IPS-18c (cell line): Measurements from ENCODE around the gene ZNF320.
"Not testable (repeated sequence)": the region's sequence is repeated elsewhere in the genome, so short reads cannot be mapped to it uniquely, and the experiment has no call there.

Source experiments
- H3K4me3 ChIP-seq: 2 replicates; pipeline ENCODE4 v1.7.0; 2013; ENCODE audit warnings: low read depth, mild to moderate bottlenecking, low read length, moderate library complexity; ENCODE audit not compliant: insufficient read depth
- H3K9me3 ChIP-seq: one replicate; pipeline ENCODE4 v1.6.1; 2013; ENCODE audit warnings: mild to moderate bottlenecking, low read length, moderate library complexity; ENCODE audit not compliant: control insufficient read depth, insufficient read depth

Gene ZNF320

DNA sequence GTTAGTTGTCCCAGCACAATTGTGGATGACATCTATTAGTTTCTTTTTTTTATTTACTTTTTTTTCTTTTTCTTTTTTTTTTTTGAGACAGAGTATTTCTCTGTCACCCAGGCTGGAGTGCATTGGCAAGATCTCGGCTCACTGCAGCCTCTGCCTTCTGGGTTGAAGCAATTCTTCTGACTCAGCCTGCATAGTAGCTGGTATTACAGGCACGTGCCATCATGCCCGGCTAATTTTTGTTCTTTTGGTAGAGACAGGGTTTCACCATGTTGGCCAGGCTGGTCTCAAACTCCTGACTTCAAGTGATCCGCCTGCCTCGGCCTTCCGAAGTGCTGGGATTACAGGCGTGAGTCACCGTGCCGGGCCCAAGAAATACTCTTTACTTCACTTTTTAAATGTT, 27.2 kb upstream of the ZNF320 start:
- not testable (repeated sequence) for H3K4me3 ChIP-seq, H3K9me3 ChIP-seq

DNA sequence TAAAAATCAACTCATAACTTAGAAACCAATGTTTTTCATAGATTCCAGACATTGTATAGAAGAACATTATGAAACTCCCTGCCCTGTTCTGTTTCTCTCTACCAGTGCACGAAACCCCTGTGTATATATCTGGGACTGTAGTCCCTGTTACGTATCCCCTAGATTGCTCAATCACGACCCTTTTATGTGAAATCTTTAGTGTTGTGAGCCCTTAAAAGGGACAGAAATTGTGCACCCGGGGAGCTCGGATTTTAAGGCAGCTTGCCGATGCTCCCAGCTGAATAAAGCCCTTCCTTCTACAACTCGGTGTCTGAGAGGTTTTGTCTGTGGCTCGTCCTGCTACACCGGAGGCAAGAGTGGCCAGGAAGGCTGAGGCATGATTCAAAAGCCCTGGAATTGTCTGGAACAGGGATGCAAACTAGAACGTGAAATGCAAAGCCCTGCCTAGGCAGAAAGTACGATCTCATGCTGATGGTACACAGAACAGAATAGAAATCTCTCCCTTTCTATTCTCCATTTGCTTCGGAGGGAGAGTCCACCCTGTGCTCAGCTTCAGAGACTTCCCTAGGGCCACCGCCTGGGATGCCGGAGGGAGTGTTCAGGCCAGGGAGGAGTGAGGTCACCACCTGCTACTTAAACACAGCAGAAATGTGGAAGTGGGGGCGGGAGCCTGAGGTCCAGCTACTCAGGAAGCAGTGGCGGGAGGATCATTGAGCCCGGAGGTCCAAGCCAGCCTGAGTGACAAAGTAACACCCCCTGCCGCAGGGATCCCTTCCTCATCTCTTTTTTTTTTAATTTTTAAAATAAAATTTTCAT, 26.6 kb upstream of the ZNF320 start:
- Histone ChIP-seq H3K4me3 (peak overlapping the region; percentile 83; the same call in 1 of the 2 replicates), H3K9me3 (no peaks in the 10 kb centered on the region)

DNA sequence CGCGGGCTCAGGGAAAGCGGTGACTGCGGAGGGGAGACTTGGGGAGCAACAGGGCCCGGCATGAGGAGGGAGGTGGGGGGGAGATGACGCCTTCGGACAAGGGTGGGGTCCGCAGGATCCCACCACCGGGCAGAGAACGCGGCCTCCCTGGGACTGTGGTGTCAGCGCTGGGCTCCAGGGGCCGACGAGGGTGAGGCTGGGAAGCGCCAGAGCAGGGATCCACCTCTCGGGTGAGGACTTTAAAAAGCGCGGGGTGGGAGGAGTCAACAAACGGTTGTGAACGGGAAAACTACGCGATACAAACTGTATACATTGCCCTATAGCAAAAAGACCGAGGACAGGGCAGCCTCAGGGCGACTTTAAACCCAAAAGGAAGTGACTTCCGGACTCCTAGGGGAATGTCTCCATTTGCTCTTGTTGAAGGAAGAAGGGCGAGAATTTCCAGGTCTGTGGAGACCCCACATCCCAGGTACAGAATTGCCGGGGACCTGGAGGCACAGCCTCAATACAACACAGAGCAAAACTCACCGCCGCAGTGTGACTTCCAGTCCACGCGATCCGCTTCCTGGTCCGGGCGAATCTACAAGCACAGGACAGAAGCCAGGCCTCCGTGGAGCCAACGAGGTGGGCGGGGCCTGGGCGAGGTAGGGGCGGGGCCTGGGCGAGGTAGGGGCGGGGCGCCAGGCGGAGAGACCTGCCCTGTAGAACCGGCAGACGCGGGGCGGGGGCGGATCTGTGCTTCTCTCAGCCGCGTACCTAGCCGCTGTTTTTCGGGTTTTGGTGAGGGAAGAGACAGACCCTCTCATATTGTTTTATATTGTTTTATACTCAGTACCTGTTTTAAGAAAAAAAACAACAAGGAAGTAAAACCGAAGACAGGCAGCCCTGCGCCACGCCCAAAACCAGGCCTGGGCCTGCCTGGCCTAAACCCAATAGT, 25.7 kb upstream of the ZNF320 start, which contains the start of gene ZNF888:
Gene ZNF888, minus strand, starts transcription at position 588 of the 937 bp plus-strand sequence. CDS start 5,555 bp downstream, outside the sequence.
- Histone ChIP-seq H3K9me3 (no peaks in the 10 kb centered on the region), H3K4me3 (peak within 1 kb of the TSS; percentile 83)

DNA sequence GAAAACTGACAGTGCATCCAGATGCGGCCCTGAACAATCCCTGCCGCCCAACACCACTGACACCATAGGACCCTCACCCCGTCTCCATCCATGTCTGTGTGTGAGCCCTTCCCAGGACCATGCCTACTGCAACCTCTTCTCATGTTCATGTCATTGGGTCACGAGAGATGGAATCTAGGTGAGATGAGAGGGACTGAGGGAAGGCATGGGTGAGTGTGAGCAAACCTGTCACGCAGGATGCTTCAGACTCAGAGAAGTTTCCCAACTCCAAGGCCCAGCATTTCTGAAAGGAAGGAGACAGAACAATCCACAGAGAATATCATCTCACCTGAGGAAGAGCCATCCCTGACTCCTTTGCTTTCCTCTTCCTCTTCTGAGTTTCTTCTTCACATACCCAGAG, 20.1 kb upstream of the ZNF320 start:
- Histone ChIP-seq H3K9me3 (no peaks in the 10 kb centered on the region), H3K4me3 (no peak overlapping the region)

DNA sequence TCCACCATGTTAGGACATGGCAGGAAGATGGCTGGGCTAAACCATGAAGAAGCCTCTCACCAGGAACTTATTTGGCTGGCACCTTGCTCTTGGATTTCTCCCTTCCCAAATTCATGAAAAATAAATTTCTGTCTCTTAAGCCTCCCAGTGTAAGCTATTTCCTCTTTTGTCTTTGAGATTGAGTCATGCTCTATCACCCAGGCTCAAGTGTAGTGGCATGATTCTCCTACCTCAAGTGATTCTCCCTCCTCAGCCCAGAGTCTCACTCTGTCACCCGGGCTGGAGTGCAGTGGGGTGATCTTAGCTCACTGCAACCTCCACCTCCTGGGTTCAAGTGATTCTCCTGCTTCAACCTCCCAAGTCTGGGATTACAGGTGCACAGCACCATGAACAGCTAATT, 13.2 kb upstream of the ZNF320 start:
- Histone ChIP-seq H3K9me3 (no peaks in the 10 kb centered on the region), H3K4me3 (no peak overlapping the region)

GRCh38 chr19:52904052-52904780, 6.8 kb upstream of the ZNF320 start:
- not testable (repeated sequence) for H3K9me3 ChIP-seq, H3K4me3 ChIP-seq

DNA sequence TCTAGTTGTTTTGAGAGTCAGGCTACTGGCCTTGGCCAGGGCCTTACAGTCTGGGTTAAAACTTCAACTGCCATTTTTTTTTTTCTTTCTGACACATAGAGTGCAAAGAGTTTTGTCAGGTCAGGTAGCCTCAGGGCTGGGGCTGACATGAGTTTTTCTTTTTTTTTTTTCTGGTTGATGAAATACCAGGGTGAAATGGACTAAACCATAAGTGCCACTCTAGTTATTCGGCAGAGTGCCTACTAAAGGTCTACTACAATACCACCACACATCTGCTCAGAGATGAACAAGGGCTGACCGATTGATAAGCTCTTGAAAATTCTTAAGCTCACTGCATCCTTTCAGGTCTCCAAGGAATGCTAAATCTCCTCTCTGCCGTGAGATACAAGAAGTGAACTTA, 4.4 kb upstream of the ZNF320 start:
- H3K4me3 ChIP-seq, result no peak overlapping the region
- H3K9me3 ChIP-seq, result no peaks in the 10 kb centered on the region

DNA sequence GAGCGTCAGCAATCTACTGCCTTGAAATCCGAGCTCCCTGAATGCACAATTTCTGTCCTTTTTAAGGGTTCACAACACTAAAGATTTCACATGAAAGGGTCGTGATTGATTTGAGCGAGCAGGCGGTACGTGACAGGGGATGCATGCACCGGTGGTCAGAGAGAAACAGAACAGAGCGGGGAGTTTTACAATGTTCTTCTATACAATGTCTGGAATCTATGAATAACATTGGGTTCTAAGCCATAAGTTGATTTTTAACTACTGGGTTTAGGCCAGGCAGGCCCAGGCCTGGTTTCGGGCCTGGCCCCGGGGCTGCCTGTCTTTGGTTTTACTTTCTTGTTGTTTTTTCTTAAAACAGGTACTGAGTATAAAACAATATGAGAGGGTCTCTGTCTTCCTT, 1.2 kb upstream of the ZNF320 start:
- not testable (repeated sequence) for H3K9me3 ChIP-seq, H3K4me3 ChIP-seq

- H3K4me3 ChIP-seq, result peak overlapping the region; percentile 94; the same call in 1 of the 2 replicates
- H3K9me3 ChIP-seq, result no peaks in the 10 kb centered on the region
These were observed 666 bp upstream of the ZNF320 start for GRCh38 chr19:52898101-52898500.

GRCh38 chr19:52896431-52897137, 851 bp downstream of the ZNF320 start:
- Histone ChIP-seq H3K4me3 (peak overlapping the region; percentile 94), H3K9me3 (no peaks in the 10 kb centered on the region)

- Histone ChIP-seq H3K4me3 (no peak overlapping the region), H3K9me3 (no peaks in the 10 kb centered on the region)
These were observed 6.1 kb downstream of the ZNF320 start for GRCh38 chr19:52891336-52891735.

DNA sequence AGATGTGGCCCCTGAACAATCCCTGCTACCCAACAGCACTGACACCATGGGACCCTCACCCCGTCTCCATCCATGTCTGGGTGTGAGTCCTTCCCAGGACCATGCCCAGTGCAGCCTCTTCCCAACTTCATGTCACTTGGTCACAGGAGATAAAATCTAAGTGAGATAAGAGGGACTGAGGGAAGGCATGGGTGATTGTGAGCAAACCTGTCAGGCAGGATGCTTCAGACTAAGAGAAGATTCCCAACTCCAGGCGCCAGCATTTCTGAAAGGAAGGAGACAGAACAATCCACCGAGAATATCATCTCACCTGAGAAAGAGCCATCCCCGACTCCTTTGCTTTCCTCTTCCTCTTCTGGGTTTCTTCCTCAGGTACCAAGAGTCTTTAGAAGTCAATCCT, 7.5 kb downstream of the ZNF320 start:
- Histone ChIP-seq H3K9me3 (no peaks in the 10 kb centered on the region), H3K4me3 (no peak overlapping the region)

DNA sequence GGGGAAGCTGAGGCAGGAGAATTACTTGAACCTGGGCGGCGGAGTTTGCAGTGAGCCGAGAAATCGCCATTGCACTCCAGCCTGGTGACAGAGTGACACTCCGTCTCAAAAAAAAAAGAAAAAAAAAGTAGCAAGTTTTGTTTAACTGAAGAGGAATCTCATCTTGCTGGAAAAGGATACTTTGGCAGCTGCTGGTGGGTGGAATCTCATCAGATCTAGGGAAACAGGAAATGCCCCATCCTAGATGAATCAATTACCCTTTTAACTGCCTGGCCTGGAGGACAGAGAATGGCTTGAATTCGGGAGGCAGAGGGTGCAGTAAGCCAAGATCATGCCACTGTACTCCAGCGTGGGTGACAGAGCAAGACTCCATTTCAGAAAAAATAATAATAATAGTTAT, 8.4 kb downstream of the ZNF320 start:
- Histone ChIP-seq H3K9me3 (no peaks in the 10 kb centered on the region), H3K4me3 (no peak overlapping the region)

GRCh38 chr19:52880895-52881389, 16.5 kb downstream of the ZNF320 start:
- Histone ChIP-seq H3K9me3 (no peaks in the 10 kb centered on the region), H3K4me3 (no peak overlapping the region)

- H3K9me3 ChIP-seq, H3K4me3 ChIP-seq: not testable (repeated sequence)
These were observed 24.4 kb downstream of the ZNF320 start for GRCh38 chr19:52872996-52873395.

DNA sequence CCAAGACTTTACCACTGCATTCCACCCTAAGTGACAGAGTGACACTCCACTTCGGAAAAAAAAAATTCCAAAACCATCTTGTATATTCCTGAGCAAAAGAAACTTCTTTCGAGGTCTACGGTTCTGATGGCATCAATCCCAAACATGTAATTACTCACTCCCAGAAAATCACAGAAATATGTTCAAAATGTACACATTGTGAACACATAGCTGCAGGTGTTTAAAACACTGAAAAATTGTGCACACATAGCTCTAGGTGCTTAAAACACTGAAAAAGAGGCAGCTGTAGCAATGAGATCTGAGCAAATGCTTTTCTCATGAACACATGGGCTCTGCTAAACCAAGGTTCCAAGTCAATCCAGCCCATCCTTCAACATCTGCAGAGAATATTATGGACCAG, 26.0 kb downstream of the ZNF320 start:
- no peaks in the 10 kb centered on the region for H3K9me3 ChIP-seq
- no peak overlapping the region for H3K4me3 ChIP-seq

- H3K9me3 ChIP-seq, H3K4me3 ChIP-seq: not testable (repeated sequence)
These were observed 29.4 kb downstream of the ZNF320 start for GRCh38 chr19:52868031-52868430.
